HG03103 (cell line): Measurements from ENCODE around the gene ICA1L.

Experiments used
- ATAC-seq: cut with Tn5 transposase; IDR thresholded peaks from one replicate; pipeline ENCODE4 v1.9.1; 2021; ENCODE audit warnings: low read depth; ENCODE audit not compliant: unreplicated experiment

The ICA1L gene

DNA sequence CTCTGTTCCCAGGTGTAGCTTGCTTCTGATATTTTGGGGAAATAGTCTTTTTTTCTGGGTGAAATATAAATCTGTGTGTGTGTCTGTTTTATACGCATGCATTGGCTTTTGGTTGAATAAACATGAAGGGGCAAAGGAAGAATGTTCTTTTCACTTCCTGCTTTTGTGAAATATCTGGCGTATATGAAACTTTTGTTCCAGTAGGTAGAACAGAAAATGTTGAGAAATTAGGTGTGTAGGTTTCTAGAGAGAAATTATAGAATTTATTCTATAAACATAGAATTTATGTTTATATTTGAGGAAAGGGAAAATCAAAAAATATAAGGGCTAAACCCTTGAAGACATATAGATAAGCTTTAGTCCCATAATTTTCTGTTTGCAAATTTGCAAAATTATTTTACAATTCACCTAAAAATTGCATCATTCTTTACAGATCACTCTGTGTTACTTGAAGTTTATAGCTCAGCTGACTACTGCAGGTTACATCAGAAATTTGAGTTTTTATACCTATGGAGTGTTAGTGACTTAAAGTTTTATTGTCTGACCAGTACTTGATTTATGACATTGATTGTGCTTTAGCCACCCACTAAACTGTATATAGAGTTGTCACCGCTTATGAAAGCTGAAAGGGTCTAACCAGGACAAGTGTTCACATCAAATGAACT, 120.7 kb downstream of the ICA1L start:
- ATAC-seq = no peak

DNA sequence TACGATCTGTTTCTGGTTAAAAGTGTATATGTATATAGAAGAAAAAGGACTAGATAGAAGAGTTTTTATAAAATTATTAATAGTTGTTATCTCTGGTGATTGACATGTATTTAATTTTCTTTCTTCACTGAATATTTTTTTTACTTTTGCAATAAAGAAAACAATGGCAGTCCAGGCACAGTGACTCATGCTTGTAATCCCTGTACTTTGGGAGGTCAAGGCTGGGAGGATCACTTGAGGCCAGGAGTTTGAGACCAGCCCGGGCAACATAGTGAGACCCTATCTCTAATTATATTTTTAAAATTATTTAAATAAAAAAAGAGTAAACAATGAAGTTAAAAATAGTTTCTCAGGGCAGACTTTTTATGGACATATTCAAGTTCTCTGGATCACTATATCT, 122.1 kb downstream of the ICA1L start:
- no peak for ATAC-seq

DNA sequence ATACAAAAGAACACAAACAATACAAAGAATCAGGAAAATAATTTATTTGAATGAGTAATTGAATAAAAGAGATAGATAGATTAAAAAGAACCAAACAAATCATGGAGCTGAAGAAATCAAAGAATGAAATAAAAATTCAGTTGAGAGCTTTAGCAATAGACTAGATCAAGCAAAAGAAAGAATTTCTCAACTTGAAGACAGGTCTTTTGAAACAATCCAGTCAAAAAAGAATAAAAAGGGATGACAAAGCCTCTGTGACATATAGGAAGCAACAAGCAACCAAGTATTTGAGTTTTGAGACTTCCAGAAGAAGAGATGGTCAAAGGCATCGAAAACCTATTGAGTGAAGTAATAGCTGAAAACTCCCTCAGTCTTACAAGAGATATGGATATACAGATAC, 128.0 kb downstream of the ICA1L start:
- no peak for ATAC-seq

DNA sequence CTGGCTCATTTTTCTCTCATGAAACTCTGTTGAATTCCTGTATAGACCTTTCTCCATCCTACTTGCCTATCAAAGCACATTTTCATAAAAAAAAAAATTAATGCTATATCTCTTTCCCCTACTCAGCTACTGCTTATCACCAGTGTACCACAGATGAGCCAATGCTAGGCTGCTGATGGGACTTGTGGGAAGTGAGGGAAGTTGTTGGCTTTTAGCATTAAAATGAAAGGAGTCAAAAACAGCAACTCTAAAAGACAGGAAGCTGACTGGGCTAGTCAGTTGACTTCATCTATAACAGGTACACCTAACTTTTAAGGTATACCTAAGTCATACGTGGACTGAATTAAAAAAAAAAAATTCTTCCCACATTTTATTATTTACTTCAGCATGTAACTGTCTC, 134.7 kb downstream of the ICA1L start:
- no peak for ATAC-seq

DNA sequence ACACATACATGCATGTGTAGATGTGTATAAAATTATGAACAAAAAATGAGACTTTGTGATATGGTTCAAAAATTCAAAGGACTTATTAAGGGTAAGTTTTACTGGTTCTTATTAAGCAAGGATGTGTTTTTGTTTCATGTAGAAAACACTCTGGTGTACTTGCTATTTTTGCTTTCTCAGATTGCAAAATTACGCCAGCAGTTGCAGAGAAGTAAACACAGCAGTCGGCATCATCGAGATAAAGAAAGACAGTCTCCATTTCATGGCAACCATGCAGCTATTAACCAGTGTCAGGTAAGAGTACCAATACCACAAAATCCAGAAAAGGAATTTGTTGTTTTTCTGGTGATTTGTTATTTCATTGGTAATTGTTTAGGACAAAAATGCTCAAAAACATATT, 145.5 kb downstream of the ICA1L start:
- no peak for ATAC-seq

DNA sequence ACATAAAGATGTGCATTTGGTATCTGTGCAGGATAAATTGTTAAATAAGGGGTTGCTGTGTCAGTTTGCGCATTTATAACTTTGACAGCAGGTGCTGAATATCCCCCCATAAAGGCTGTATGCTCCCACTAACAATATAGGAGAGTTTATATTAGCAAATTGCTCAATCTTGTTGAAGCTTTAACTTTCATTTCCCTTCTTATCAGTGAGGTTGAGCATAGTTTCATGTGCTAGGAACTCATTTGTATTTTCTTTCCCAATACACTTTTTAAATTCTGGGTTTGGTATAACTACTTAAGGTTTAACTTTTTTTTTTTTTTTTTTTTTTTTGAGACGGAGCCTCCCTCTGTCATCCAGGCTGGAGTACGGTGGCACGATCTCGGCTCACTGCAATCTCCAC, 147.8 kb downstream of the ICA1L start:
- no peak for ATAC-seq
